ENCODE data around the gene PAX8. TPM values are rescaled to one million over a fixed set of nuclear protein-coding genes. Genes with fewer than 3 reads are reported as not detected.

PAX8 gene
- total and polyA plus RNA-seq, 2 experiments from 2014 or later, result 0.16 TPM; not detected in 1

GRCh38 chr2:113192459-113193100 is 86.1 kb downstream of the PAX8 start:
- no peak for DNase-seq (ENCODE audit: low spot score)
- Histone ChIP-seq H4K20me1 (ENCODE audit: insufficient read depth, poor library complexity, severe bottlenecking) (no peaks in the 10 kb centered on the region), H3K4me3 (no peak overlapping the region), H3K36me3 (replicated peaks; ENCODE audit: insufficient read depth, low read depth) (no peaks in the 10 kb centered on the region), H3K27ac (no peak overlapping the region), H3K9me2 (replicated peaks; ENCODE audit: insufficient read depth) (no peaks in the 10 kb centered on the region), H2AFZ (no peak overlapping the region), H3K4me1 (ENCODE audit: insufficient read depth) (no peaks in the 10 kb centered on the region), H3K79me2 (no peaks in the 10 kb centered on the region), H3K9me3 (ENCODE audit: low read depth) (no peaks in the 10 kb centered on the region), H3K4me2 (no peak overlapping the region), H3K27me3 (no peaks in the 10 kb centered on the region)
- TF ChIP-seq EZH2 (IDR thresholded peaks at IDR 0.05; ENCODE audit: borderline replicate concordance) (no peak), CTCF (IDR thresholded peaks at IDR 0.05; ENCODE audit: poor library complexity) (peak; percentile 5), EZH2phosphoT487 (IDR thresholded peaks at IDR 0.05; ENCODE audit: low read depth, severe bottlenecking, unreplicated experiment) (no peak)
- 76% methylated on average over 7 of the region's 7 CpGs for WGBS (ENCODE audit: low lambda C conversion rate, missing lambda C conversion rate)

- H3K4me2 ChIP-seq, result no peak overlapping the region
- H3K27me3 ChIP-seq, result no peaks in the 10 kb centered on the region
- WGBS (ENCODE audit: low lambda C conversion rate, missing lambda C conversion rate), result 100% methylated on average over 1 of the region's 1 CpG
- TF ChIP-seq EZH2phosphoT487 (IDR thresholded peaks at IDR 0.05; ENCODE audit: low read depth, severe bottlenecking, unreplicated experiment) (no peak), CTCF (IDR thresholded peaks at IDR 0.05; ENCODE audit: poor library complexity) (no peak)
- no peak for DNase-seq (ENCODE audit: low spot score)
- H3K79me2 ChIP-seq, result no peaks in the 10 kb centered on the region
- no peaks in the 10 kb centered on the region for H3K36me3 ChIP-seq (replicated peaks; ENCODE audit: insufficient read depth, low read depth)
- no peaks in the 10 kb centered on the region for H3K9me2 ChIP-seq (replicated peaks; ENCODE audit: insufficient read depth)
- H4K20me1 ChIP-seq (ENCODE audit: insufficient read depth, poor library complexity, severe bottlenecking), result no peaks in the 10 kb centered on the region
- no peaks in the 10 kb centered on the region for H3K4me1 ChIP-seq (ENCODE audit: insufficient read depth)
- no peak overlapping the region for H2AFZ ChIP-seq
- H3K9me3 ChIP-seq (ENCODE audit: low read depth), result no peaks in the 10 kb centered on the region
- H3K27ac ChIP-seq, result no peak overlapping the region
- H3K4me3 ChIP-seq, result no peak overlapping the region
Measured at GRCh38 chr2:113190871-113191270, 87.8 kb downstream of the PAX8 start.

- no peak for DNase-seq (ENCODE audit: low spot score)
- H3K27ac ChIP-seq, result no peak overlapping the region
- no peaks in the 10 kb centered on the region for H3K36me3 ChIP-seq (replicated peaks; ENCODE audit: insufficient read depth, low read depth)
- H4K20me1 ChIP-seq (ENCODE audit: insufficient read depth, poor library complexity, severe bottlenecking), result no peaks in the 10 kb centered on the region
- 91% methylated on average over 6 of the region's 6 CpGs for WGBS (ENCODE audit: low lambda C conversion rate, missing lambda C conversion rate)
- no peaks in the 10 kb centered on the region for H3K79me2 ChIP-seq
- H3K4me3 ChIP-seq, result no peak overlapping the region
- H3K4me1 ChIP-seq (ENCODE audit: insufficient read depth), result no peaks in the 10 kb centered on the region
- H3K9me2 ChIP-seq (replicated peaks; ENCODE audit: insufficient read depth), result no peaks in the 10 kb centered on the region
- no peak overlapping the region for H2AFZ ChIP-seq
- H3K9me3 ChIP-seq (ENCODE audit: low read depth), result no peaks in the 10 kb centered on the region
- TF ChIP-seq CTCF (IDR thresholded peaks at IDR 0.05; ENCODE audit: poor library complexity), result no peak
- TF ChIP-seq EZH2phosphoT487 (IDR thresholded peaks at IDR 0.05; ENCODE audit: low read depth, severe bottlenecking, unreplicated experiment), result no peak
- no peak for TF ChIP-seq EZH2 (IDR thresholded peaks at IDR 0.05; ENCODE audit: borderline replicate concordance)
- no peaks in the 10 kb centered on the region for H3K27me3 ChIP-seq
- H3K4me2 ChIP-seq, result no peak overlapping the region
Measured at GRCh38 chr2:113187771-113188170, 91.0 kb downstream of the PAX8 start.

Data from hepatocyte (in vitro differentiated cells).